NCI-H2196 (cell line): ENCODE measurements around the gene TNFAIP2.
A peak's percentile ranks its signal among the peaks of the same experiment; 100 is the strongest.

Source experiments
- DNase-seq: peaks from one replicate; lab custom pipeline; 2025; ENCODE audit not compliant: unreplicated experiment; lab: John Stamatoyannopoulos, UW

Gene TNFAIP2

GRCh38 chr14:103094406-103095209 lies 28.7 kb upstream of the TNFAIP2 start, which contains the start of gene EXOC3L4:
EXOC3L4 (plus strand) TSS chr14:103094725; CDS start chr14:103100220, 5,495 bp downstream.
- no peak for DNase-seq

DNA sequence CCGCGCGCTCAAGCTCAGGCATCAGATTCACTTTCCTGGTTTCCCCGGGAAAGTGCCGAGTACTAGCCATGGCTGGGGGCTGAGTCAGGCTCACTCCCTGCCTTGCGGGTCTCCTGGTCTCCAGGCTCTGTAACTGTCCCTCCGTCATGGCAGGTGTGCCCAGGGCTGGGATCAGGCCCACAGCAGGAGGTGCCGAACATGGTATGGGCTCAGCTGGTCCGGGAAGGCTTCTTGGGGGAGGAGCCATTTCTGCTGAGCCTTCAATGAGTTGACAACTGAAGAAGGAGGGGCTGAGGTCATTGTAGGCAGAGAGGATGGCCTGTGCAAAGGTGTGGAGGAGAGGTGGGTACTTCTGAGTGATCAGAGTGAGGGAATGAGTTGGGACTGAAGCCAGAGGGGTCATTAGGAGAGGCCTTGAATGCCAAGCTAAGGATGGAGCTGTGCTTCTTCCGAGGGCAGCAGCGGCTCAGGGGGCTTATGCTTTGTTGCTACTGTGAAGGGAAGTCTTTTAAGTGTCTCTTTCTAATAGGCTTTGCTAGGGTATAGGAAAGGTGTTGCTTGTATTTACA lies 28.0 kb upstream of the TNFAIP2 start:
- DNase-seq, result no peak

GRCh38 chr14:103096387-103096786 lies 26.9 kb upstream of the TNFAIP2 start:
- DNase-seq, result no peak

DNA sequence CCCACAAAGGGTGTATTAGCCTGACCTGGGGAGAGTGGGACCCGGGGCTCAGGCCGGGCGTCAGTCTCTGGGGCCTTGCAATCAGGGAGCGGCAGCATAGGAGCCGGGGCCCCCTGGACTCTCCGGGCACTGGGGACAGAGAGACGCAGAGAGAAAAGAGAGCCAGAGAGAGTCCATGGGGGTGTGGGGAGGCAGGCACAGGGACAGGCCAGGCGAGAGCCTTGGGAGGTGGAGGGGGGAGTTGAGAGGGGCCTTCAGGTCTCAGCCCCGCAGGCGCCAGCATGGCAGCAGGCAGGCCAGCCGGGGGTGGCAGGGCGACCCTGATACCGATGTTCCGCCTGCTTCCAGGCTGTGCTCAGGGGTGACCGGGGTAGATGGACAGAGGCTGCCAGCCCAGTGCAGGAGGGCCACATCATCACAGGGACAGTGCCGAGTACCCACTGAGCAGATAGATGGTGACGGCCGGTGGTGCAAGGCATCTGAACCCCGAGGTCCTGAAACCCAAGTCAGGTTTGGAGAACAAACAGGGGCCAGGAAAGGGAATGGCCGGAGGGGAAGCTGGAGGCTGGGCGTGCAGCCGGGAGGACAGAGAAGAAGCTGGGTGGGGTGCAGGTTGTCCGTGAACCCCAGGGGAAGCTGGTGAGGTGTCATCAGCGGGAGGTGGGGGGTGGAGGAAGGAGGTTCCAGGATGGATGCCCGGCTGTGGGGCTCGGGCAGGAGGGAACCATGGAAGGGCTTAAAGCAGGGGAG lies 25.8 kb upstream of the TNFAIP2 start:
- DNase-seq, result no peak

- DNase-seq, result no peak
Measured at GRCh38 chr14:103097994-103098957, 25.0 kb upstream of the TNFAIP2 start.

DNA sequence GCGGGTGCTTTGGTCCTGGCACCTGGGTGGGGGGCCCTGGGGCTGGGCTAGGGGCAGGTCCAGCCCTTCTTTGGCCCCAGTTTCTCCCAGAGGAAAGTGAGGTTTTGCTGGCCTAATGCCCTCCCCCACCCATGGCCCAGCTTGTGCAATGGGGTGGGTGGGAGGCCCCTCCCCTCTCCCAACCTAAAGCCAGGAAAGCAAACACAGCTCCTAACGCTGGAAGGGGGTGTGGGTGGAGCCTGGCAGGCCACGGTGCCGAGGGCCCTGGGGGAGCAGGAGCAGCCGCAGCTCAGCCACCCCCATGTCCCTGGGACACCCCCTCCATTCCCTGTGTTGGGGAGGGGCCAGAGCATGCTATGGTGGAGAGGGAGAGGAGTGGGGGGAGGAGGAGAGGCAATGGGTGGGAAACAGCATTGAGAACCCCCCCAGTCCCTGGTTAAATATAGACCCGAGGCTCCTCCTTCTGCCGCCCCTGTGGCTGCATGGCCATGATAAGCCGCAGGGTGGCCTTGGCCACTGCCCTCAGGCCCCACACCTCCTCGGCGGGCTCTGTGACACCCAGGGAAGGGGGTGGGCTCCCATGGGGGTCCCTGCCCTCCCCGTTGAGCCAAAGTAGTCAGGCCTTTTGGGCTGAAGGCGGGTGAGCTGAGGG lies 24.1 kb upstream of the TNFAIP2 start:
- DNase-seq, result no peak

DNA sequence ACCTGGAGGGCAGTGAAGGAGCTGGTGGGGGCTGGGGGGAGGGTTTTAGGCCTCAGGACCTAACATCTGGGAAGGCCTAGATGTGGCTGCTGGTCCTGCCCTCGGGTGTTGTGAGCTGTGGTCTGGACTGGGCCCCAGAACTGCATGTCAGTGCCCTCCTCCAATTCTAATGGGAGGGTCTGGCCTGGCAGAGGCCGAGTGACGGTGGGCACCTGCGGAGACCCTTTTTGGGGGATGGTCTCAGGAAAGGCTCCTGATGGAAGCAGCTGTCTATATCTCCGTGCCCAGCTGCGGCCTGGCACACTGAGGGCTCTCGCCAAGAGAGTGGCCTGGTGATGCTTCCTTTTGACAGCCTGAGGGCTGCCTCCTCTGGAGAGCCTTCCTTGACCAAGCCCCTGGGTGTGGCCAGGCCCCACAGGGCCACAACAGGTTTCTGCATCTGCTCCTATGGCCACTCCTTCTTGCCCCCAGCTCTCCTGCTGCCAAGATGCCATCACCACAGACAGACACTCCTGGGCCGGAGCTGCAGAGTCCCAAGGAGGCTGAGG lies 23.5 kb upstream of the TNFAIP2 start:
- DNase-seq, result no peak

- no peak for DNase-seq
Measured at GRCh38 chr14:103100281-103101121, 22.8 kb upstream of the TNFAIP2 start.

GRCh38 chr14:103101257-103101962 lies 21.9 kb upstream of the TNFAIP2 start:
- no peak for DNase-seq

DNA sequence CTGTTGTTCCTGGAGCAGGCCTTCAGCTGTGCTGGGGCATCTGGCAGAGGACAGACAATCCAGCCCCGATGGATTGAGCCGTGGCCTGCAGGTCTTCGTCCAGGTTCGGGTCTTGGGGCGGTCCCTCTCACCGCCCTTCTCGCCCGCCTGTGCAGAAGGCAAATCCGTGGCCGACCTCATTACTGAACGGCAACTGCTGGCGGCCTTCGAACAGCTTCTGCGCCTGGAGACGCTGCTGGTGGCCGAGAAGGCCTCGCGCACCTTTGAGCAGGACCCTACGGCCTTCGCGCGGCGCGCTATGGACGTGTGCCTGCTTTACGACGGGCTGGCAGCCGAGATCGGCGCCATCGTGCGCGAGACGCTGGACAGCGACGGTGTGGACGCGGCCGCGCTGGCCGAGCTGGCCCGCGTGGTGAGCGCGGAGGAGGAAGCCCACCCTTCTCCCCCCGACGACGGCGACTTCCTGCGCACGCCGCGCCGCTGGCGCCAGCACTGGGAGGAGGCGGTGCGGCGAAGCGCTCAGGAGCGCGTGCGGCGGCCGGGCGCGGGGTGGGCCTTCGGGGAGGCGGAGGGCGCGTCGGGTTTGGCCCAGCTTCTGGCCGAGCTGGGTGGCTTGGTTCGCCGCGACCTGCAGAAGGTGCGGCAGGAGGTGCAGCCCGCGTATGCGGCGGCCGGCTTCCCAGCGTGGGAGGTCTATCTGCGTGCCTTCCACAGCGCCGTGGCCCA lies 21.1 kb upstream of the TNFAIP2 start:
- no peak for DNase-seq

DNA sequence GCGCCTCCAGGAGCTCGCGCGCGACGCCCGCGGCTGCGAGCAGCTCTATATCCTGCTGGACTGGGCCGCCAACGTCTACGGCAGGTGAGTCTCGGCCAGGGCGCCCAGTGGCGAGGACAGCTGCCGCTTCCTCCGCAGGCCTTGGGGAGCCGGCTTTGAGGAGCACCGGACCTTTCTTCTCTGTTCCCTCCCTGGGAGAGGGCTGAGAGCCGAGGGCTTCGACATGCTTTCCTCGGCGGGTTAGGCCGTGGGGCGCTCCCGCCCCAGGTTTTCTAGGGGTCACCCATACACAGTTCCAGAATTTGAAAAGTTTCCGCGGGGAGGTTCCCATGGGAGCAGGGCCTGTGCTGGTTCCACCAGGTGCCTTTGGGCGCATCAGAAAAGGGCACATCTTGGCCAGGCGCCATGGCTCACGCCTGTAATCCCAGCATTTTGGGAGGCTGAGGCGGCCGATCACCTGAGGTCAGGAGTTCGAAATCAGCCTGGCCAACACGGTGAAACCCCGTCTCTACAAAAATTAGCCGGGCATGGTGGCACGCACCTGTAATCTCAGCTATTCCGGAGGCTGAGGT lies 20.5 kb upstream of the TNFAIP2 start:
- DNase-seq, result no peak

DNA sequence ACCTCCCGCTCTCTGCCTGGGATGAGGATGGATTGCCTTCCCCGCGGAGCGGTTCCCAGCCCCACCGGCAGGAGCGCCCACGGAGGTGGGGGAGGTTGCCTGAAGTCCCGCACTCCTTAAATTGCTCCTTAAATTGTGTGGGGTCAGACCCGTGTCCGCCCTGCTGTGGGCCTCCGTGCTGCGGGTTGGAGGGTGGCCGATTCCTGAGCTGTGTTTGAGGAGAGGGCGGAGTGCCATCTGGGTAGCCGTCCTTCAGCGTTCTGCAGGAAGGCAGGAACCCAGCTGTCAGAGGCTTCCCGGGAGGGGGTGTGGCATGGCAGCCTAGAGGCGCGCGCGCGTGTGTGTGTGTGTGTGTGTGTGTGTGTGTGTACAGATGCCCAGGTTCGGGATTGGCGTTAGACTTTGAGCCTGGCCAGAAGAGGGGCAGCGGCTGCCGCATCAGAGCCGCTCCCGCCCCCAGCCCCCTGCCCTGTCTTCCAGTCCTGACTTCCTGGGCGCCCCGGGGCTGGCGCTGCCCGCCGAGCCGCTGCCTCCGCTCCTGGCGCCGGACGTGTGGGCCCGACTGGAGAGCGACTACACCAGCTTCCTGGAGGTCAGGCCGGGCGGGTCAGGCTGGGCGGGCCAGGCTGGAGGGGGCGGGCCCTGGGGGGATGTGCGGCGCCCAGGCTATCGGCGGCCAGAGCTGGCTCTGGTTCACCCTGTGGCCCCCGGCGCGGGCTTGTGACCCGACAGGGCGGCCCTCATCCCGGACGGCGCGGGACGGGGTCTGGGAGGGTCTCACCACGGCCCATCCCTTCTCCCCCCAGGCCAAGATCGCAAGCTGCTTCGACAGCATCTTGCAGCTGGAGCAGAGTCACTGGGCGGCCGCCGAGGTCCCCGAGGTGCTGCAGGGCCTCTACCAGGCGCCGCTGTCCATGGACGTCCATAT lies 19.5 kb upstream of the TNFAIP2 start:
- peak; percentile 59 for DNase-seq

GRCh38 chr14:103104389-103104653 lies 18.9 kb upstream of the TNFAIP2 start:
- no peak for DNase-seq

GRCh38 chr14:103104654-103105452 lies 18.4 kb upstream of the TNFAIP2 start:
- DNase-seq, result peak; percentile 67

GRCh38 chr14:103105580-103106150 lies 17.6 kb upstream of the TNFAIP2 start:
- peak; percentile 31 for DNase-seq
